GM19328 (cell line): ENCODE measurements around the gene TSLP.

ENCODE experiments used
- ATAC-seq: cut with Tn5 transposase; IDR thresholded peaks from one replicate; pipeline ENCODE4 v1.9.1; 2021; ENCODE audit warnings: mild to moderate bottlenecking, moderate library complexity; ENCODE audit not compliant: unreplicated experiment

The TSLP gene

GRCh38 chr5:111092062-111092853 lies 20.7 kb downstream of the TSLP start, which contains the start of gene WDR36:
WDR36 (plus strand) TSS chr5:111092348; CDS start chr5:111092457, 109 bp downstream.
- peak; percentile 90 for ATAC-seq

DNA sequence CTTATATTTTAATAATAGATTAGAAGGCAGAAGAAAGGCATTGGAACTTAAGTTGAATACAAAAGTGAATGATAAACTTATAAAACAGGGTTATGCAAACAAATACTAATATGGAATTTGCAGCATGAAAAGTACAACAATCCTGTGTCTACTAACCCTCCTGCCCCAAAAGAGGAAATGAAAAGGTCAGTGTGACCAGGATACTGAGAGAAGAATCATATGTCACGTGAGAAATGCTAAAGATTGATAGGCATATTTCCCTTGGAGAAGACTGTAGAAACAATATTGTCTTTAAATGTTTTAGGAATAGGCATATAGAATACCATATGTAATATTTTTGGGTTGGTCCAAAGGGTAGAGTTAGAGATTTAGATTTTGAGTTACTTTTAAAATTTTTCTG lies 24.5 kb downstream of the TSLP start:
- no peak for ATAC-seq

DNA sequence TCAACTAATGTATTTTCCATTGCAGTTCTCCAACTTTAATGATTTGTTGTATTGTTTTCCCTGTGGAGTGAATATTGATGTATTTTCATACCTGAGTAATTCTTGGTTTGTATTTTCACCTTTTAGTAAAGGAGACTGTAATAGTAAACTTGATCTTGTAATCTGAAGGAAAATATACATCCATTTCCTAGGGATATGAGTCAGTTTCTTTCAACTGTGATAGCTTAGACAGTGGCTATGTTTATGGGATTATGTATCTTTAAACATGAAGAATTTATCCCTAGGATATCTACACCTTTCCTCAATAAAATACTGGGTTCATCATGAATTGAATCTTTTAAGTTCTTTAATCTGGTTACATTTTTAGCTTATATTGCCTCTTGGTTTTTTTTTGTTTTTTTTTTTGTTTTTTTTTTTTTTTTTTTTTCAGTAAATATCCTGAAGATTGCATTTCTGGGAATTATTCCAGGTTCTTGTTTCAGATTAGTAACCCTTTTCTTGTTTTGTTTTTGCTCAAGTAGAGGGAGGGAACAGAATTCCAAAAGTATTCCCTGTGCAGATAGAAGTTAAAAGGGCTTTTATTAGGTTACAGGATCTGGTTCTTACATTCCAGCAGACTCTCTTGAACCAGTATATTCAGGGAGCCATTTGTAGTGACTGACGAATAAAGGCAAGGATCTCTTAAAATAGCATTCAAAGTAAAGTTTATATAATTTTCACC lies 27.7 kb downstream of the TSLP start:
- no peak for ATAC-seq

GRCh38 chr5:111106320-111106948 lies 34.9 kb downstream of the TSLP start:
- no peak for ATAC-seq

GRCh38 chr5:111107371-111107770 lies 35.9 kb downstream of the TSLP start:
- ATAC-seq, result no peak

- no peak for ATAC-seq
Observed at GRCh38 chr5:111111956-111112355, 40.4 kb downstream of the TSLP start.

DNA sequence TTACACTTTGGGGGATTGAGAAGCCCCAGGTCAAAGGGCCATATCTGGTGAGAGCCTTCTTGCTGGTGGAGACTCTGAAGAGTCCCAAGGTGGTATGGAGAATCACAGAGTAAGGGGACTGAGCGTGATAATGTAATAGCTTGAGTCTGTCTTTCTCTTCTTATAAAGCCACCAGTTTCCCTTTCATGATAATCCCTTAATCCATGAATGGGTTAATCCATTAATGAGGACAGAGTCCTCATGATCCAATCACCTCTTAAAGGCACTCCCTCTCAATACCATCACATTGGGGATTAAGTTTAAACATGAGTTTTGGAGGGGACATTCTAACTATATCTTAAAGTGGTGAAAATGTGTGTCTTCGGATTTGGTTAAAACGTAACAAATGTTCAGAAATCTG lies 42.2 kb downstream of the TSLP start:
- ATAC-seq, result no peak

DNA sequence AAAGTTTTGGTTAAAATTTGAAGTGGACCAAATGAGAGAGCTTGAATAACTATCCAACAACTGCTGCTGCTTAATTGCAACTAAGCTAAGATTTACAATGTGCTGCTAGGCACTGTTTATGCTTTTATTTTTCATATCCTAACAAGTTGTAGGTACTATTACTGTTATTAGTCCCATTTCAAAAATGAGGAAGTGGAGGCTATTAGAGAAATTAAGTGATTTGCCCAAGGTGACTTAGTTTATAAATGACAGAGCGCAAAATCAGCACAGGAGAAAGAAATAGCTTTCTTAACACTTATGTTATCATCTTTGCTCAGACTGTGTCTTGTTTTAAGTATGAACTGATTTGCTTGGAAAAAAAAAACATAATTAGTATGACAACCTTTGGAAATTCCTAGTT lies 43.7 kb downstream of the TSLP start:
- ATAC-seq, result no peak

DNA sequence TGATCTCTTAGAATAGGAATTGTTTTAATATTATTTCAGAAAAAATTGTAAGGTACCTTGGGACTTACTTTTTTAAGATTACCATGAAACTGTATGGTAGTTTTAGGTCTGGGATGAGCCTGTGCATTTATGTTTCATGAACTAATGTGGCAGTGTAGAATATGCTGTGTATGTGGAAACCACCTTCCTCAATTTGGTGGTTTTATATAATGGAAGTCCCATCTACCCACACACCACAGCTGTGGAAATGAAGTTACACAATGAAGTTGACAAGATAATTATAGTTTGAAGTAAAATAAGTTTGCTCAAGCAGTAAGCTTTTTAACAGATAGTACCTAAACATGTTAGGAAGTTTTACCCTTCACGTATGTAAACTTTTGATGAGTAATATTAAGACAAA lies 45.0 kb downstream of the TSLP start:
- ATAC-seq, result no peak

- ATAC-seq, result no peak
Observed at GRCh38 chr5:111117136-111117535, 45.6 kb downstream of the TSLP start.

DNA sequence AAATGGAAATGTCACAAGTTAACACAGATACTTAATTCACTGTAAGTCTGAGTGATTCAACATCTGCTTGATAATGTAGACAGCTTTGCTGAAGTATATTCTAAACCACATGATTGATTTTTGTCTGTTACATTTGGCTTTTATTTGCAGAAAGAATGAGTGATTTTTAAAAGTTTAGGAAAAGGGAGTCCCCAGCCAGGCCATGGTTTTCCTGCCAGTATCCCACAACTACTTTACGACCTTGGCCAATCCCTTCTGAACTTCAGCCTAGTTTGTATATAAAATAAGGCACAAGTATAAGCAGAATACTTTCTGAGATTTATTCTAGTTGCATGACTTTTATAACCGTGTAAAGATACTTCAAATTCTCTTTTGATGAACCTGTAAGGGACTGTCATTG lies 47.7 kb downstream of the TSLP start:
- ATAC-seq, result no peak

DNA sequence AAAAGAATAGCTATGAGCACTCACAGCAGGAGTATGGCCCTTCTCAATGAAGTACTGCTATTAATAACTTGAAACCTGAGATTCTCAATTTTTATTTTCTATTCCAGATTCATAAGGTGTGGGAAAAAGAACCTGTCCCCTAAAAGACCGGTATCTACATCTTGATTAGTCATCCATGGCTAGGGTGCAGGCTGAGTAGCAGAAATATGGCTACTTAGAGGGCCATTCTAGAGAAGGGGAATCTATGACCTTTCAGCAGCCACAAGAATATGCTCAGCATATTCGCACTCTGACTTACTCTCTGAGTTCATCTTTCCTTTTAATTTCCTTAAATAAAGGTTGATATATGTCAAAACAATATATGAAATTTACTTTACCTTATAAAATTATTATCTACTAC lies 48.3 kb downstream of the TSLP start:
- ATAC-seq, result no peak

- no peak for ATAC-seq
Observed at GRCh38 chr5:111120911-111121310, 49.4 kb downstream of the TSLP start.

DNA sequence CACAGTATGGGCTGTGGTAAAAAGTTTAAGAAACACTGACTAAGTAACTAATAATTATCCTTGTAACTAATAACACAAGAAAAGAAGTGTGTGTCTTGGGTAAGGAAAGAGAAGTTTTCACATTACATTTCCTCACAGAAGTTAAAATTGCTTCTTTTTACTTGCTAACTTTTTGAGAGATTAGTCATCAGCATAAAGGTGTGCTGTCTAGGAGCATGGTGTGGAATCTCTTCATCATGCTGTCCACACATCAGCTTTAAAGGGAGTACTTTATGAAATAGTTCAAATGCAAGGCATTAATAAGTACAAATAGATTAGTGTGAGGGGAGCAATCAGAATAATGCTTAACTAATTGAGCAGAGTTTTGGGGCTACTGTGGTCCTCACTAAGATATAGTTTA lies 50.4 kb downstream of the TSLP start:
- no peak for ATAC-seq

GRCh38 chr5:111122398-111122797 lies 50.9 kb downstream of the TSLP start:
- no peak for ATAC-seq

- no peak for ATAC-seq
Observed at GRCh38 chr5:111124793-111125192, 53.3 kb downstream of the TSLP start.

DNA sequence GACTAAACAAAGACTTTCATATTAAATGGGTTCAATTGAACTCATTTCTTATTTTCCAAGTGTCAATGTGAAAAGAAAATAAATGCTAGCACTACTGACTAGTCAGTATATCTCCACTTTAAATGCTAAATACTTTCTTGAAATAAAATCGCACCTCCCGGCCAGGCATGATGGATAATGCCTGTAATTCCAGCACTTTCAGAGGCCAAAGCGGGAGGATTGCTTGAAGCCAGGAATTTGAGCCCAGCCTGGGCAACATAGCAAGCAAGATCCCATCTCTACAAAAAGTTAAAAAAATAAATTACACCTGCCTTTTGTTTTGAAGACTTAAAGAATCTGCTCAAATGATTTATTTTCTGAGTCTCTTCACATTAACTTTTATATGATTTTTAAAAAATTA lies 55.4 kb downstream of the TSLP start:
- no peak for ATAC-seq
